ENCODE results near the gene SLC16A4. TPM values are rescaled to one million over a fixed set of nuclear protein-coding genes. Genes with fewer than 3 reads are reported as not detected.

SLC16A4 gene
- total RNA-seq, 1 experiment from 2014 or later: 31.0 TPM

DNA sequence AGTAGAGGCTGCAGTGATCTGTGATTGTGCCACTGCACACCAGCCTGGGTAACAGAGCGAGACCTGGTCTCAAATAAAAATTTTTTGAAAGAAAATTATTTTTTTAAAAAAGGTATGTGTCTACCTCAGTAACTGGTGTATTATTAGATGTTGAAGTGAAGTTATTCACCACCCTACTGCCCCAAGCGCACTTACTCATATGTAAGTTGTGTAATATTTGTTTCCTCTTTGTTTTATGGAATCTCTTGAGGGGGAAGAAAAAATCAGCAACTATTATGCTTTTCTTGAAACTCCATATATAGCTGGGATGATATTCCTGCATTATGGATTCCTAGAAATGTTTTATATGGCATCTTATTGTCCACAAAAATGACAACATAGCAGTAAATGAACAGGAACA lies 30.4 kb downstream of the SLC16A4 start:
- DNase-seq (ENCODE audit: low spot score): no peak

DNA sequence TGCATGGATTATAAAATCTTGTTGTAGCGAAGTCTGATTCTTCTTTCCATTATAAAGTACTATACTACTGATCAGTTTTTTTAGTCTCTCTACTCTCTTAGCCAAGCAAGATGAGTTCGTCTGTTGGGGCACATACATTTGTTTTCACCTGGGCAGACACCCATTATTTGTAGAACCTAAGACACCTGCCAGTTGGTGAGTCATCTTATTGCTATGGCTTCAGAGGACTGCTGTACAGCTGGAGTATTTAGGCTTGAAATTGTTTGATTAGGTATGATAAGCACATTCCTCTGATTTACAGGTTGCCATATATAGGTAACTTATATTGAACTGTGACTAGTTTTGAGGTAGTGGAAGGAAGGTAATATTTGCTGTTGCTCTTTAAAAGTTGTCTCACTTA lies 34.4 kb downstream of the SLC16A4 start:
- DNase-seq (ENCODE audit: low spot score): no peak

DNA sequence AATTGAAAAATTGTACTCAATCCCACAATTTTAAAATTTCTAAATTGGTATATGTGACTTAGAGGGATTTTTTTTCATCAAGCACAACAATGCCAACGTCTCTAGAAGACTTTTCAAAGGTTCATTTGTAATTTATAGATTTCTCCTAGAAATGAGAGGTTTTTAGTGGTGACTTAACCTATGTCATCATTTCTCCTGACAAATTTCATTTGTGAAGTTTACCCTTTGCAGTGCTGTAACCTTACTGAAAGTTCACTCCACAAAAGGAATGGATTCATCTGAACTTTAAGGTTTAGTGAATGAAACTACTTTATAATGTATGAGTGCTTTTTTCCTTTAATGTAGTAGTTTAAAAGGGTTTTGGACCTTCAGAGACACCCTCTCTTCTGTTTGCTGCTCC lies 35.5 kb downstream of the SLC16A4 start:
- DNase-seq (ENCODE audit: low spot score): no peak

DNA sequence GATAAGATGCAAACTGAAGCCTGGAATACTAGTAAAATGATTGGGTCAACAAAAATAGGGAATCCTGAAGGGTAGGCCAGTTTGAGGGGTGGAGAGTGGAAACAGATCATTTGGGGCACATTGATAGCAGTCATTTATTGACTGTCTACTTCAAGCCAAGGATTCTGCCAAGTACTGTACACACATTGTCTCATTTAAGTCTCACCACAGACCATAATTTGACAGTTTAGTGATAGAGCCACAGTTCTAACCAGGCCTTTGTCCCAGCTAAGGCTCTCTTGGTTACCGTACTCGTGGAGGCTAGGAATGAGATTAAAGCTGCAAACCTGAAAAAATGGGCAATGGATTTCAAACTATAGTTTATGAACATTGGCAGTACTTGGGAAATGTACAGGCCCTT lies 40.5 kb downstream of the SLC16A4 start:
- no peak for DNase-seq (ENCODE audit: low spot score)

DNA sequence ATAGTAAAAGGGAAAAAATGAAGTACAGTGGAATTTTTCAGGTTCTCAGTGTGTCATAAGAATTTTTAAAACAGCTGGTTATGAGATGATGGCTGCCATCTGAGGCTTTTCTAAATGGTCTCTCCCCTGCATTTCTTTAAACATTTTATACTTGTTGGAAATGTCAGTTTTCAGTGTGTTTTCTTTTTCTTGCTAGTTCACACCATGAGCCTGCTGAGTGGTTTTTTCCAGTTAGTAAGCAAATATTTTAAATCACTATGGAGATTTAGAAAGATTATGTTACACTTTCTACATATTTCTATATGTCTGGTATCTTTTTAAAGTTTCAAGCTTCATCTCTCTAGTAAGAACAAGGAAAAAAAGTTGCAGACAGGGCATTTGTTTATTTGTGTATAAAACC lies 42.1 kb downstream of the SLC16A4 start:
- no peak for DNase-seq (ENCODE audit: low spot score)

DNA sequence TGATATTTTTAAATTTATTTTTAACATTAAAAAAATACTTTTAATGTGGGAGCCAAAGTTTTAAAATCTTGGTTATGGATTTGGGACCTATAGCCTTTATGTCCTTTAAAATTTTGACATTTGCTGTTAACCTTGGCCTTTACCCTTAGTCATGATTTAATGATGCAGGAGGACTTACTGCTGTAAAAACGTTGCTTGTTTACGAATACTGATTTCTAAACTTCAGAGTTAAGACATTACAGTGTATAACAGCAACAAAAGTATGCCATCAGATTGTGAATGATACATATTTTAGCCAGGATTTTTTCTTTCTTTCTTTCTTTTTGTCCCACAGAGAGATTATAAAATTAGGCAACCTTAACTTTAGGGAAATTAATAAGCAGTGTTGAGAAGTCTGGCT lies 42.8 kb downstream of the SLC16A4 start:
- DNase-seq (ENCODE audit: low spot score): no peak

DNA sequence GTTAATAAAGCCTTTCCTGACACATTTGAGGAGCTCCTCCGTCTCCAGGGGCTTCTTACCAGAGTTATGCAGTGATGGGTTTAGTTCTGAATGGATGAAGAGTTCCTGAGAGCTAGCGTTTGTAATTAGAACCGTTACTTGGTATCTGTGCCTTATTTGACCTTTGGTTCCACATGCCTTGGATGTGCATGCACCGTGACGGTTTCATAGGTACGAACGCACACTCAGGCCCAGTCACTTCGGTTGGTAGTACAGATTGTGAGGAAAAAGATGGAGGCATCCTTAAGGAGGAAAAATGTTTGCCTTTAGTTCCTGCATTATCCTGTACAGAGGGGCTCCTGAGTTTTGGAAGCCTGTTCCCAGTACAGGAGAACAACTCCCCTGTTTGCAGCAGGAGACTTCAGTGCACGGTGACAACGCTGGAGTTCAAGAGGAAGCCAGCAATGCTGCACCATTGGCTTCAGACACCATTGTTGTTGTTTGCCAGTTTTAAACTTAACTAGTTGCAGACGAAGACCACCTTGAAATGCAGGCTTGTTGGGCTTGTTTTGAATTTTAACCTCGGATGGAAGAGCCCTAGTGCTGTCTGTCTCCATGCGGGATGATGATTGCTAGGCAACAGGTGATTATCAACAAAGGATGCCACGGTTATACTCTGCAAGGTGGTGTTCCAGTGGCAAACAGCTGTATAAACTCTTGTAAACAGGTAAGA lies 43.5 kb downstream of the SLC16A4 start:
- no peak for DNase-seq (ENCODE audit: low spot score)

DNA sequence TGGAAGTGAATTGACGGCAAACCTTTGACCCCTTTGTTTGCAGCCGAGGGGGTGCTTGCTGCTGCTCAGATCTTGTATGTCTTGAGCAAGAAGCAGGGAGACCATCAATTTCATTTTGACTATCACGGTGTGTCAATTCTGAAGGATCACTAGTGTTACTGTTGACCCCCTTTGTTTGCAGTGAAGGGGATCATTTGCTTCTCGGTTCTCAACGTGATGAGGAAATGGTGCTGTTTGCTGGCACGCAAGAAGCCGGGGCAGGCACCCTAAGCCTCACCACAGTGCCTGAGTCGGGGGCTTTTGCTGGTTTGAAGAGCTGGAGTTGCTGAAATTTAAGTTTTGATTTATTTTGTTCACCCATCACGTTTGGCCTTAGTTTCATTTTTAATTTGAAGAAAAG lies 44.1 kb downstream of the SLC16A4 start:
- DNase-seq (ENCODE audit: low spot score): no peak

DNA sequence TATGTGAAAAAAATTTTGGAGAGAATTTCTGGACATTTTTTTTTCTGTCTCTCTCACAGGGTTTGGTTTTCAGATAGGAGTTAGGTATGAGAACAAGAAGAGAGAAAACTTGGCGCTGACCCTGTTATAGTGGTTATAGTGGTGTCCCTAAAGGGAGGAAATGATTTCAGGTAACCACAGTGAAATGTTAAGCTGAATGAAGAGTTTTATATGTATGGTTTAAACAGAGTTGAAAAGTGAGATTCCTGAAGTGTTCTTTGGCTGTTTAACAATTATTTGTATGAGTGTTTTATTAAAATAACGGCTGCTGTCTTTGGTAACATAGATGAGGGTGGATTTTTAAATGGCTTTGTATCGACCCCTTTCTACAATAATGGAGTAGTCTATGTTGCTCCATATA lies 45.3 kb downstream of the SLC16A4 start:
- DNase-seq (ENCODE audit: low spot score): no peak

DNA sequence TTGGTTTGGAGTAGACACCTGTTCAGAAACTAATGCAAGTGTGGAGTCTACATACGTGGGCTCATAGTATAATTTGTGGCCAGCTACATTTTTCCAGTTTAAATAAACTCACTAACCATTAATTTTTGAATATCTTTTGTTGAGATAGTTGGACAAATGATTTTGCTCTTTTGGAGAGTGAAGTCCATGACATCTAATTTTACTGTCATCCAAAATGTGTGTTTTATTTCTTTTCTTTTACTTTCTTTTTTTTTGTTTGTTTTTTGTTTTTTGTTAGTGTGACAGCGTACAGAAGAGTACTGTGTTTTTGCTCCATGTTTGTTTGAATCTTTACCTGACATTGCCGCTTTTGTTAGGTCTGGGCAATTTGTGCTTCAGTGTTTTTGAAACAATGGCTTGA lies 46.7 kb downstream of the SLC16A4 start:
- no peak for DNase-seq (ENCODE audit: low spot score)

DNA sequence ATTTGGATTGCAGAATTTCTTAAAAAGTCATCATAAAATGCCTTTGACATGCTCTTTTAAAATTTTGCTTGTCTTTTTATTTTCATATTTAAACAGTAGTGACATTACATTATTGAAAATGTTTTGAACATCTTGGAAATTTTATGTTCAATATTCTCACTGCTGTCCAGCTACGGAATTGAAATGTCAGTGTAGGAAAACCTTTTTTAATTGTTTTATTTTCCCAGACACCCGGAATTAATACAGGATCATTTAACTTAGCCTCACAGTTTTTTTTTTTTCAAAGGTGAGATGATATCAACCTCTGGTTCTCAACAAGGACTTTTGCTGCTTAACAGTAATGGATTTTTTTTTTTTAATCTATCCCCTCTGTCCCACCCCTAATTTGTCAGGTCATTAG lies 47.6 kb downstream of the SLC16A4 start:
- DNase-seq (ENCODE audit: low spot score): no peak

DNA sequence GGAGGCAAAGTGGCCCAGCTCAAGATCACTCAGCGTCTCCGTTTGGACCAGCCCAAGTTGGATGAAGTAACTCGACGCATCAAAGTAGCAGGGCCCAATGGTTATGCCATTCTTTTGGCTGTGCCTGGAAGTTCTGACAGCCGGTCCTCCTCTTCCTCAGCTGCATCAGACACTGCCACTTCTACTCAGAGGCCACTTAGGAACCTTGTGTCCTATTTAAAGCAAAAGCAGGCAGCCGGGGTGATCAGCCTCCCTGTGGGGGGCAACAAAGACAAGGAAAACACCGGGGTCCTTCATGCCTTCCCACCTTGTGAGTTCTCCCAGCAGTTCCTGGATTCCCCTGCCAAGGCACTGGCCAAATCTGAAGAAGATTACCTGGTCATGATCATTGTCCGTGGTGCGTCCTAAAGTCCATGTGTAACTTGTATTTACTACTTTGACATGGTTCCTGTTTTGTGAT lies 48.9 kb downstream of the SLC16A4 start:
- no peak for DNase-seq (ENCODE audit: low spot score)

DNA sequence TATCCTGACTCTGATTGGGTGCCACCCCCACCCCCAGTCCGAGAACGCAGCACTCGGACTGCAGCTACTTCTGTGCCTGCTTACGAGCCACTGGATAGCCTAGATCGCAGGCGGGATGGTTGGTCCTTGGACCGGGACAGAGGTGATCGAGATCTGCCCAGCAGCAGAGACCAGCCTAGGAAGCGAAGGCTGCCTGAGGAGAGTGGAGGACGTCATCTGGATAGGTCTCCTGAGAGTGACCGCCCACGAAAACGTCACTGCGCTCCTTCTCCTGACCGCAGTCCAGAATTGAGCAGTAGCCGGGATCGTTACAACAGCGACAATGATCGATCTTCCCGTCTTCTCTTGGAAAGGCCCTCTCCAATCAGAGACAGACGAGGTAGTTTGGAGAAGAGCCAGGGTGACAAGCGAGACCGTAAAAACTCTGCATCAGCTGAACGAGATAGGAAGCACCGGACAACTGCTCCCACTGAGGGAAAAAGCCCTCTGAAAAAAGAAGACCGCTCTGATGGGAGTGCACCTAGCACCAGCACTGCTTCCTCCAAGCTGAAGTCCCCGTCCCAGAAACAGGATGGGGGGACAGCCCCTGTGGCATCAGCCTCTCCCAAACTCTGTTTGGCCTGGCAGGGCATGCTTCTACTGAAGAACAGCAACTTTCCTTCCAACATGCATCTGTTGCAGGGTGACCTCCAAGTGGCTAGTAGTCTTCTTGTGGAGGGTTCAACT lies 49.5 kb downstream of the SLC16A4 start:
- no peak for DNase-seq (ENCODE audit: low spot score)

DNA sequence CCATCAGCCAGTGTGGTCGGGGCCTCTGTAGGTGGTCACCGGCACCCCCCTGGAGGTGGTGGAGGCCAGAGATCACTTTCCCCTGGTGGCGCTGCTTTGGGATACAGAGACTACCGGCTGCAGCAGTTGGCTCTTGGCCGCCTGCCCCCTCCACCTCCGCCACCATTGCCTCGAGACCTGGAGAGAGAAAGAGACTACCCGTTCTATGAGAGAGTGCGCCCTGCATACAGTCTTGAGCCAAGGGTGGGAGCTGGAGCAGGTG lies 50.7 kb downstream of the SLC16A4 start:
- no peak for DNase-seq (ENCODE audit: low spot score)

DNA sequence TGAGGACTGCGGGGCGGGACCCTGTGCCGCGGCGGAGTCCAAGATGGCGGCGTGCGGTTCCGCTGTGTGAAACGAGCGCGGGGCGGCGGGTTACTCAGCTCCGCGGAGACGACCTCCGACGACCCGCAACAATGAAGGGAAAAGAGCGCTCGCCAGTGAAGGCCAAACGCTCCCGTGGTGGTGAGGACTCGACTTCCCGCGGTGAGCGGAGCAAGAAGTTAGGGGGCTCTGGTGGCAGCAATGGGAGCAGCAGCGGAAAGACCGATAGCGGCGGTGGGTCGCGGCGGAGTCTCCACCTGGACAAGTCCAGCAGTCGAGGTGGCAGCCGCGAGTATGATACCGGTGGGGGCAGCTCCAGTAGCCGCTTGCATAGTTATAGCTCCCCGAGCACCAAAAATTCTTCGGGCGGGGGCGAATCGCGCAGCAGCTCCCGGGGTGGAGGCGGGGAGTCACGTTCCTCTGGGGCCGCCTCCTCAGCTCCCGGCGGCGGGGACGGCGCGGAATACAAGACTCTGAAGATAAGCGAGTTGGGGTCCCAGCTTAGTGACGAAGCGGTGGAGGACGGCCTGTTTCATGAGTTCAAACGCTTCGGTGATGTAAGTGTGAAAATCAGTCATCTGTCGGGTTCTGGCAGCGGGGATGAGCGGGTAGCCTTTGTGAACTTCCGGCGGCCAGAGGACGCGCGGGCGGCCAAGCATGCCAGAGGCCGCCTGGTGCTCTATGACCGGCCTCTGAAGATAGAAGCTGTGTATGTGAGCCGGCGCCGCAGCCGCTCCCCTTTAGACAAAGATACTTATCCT lies 51.2 kb downstream of the SLC16A4 start:
- DNase-seq (ENCODE audit: low spot score): no peak

DNA sequence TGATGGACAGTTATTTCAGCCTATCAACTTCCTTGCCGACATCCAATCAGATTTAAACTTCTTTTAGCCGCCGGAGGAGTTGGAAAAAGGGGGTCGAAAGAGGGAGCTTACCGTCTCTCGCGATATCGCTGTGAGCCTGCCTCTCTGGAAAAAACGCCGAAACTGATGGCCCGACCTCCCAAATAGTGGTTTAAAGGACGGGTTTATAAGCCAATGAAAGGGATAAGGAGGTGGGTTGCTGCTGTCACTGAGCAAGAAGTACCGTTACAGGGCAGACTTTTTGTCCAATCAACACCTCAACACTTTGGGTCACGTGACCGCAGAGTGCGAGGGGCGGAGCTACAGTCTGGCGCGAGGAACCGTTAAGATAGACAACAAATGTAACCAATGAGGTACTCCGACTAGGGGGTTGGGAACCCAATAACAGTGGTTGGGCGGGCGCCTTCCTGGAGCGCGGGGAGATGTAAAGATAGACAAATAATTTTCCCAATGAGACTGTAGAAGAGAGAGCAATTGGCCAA lies 51.9 kb downstream of the SLC16A4 start, which contains the start of gene RBM15:
RBM15 (plus strand) TSS at position 492 of the 521 bp plus-strand sequence; CDS start at position 521, 29 bp downstream.
- peak; percentile 99 for DNase-seq (ENCODE audit: low spot score)

DNA sequence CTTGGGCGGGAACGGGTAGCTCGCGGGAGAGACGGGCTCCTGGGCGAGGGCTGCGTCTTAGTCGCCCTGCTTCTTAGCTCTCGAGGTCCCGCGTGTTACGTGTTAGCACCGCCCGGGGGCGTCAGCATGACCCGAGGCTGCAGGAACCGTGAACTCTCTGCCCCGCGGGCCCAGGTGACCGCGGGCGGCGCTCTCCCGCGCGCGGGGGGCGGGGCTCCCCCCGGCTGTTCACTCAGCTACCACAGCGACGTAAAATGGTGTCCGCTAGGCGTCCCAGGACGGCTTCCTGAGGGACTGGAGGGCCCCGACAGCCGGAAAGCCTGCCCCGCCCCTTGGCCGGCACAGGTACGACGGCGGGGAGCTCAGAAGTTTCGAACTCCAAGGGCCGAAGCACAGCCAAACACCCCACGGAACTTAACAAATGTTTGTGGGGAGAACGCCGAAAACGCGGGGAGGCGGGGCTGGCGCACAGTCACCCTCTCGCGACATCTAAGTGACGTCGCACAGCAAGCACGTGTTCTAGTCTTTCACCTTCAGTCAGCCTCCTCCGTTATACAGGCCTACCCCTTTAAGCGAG lies 52.4 kb downstream of the SLC16A4 start:
- no peak for DNase-seq (ENCODE audit: low spot score)

DNA sequence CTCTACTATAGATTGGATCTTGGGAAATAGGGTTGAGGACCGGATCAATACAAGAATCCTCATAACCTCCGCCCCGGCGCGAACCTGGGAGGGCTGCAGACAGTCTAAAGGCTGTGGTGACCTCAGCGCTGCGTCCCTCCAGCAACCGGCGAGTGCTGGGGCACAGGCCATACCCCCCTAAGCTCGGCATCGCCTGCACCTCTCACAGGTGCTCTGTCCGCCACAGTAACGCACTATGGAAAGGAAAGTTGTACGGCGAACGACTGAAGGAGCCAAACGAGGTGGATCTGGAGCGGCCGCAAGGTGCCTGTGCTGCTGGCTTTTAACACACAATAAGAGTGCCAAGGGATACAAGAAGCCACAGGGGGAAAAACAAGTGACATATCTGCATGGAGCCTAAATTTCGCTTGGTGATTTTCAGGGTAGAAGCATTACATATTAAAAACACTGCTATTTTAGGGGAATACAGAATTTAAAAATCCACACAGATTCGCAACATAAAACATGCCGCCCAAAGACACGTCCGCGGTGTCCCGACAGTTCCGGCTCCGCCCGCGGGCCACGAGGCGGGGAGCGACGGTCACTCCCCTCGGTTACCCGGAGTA lies 53.0 kb downstream of the SLC16A4 start:
- DNase-seq (ENCODE audit: low spot score): peak; percentile 8

DNA sequence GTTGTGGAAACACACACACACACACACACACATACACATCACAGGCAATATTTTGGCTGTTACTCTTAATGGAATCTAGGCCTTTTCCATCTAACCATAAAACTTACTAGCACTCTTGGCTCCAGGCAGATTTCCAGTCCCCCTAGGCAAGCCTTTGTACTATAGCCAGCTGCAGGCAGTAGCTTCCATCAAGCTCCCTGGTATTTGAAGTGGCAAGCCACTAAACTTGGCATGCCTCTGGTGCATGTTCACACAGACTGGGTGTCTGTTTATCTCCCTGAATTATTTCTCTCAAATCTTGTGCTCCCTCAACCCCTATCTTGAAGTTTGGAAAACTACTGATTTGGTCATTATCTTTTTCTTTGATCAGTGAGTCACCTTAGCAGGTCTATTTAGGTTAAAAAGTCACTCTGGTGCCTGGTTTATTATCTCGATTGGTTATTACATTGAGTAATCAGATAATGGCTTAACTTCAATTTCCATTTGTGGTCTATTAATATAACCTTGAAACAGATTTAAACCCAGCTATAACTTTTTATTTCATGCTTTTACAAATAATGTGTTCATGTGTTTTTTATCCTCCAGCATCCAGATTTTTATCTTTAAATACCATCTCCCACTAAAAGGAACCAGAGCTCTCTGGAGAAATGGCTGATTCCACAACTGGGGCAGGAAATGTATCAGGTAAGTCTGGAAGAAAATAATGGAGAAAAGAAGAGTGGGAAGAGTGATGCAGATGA lies 54.4 kb downstream of the SLC16A4 start:
- peak; percentile 32 for DNase-seq (ENCODE audit: low spot score)

DNA sequence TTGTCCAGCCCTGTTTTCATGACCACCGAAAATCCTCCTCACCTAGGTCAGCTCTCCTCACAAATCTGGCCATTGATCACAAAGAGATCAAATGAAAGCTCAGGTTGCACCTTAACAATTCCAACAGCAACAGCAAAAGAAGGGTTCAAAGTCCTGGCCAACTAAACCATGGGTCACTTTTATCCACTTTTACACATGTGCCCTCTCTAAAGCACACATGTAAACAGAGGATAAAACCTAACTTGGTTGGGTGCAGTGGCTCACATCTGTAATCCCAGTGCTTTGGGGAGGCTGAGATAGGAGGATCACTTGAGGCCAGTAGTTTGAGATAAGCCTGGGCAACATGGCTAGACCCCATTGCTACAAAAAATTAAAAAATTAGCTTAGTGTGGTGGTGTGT lies 55.6 kb downstream of the SLC16A4 start:
- DNase-seq (ENCODE audit: low spot score): no peak

DNA sequence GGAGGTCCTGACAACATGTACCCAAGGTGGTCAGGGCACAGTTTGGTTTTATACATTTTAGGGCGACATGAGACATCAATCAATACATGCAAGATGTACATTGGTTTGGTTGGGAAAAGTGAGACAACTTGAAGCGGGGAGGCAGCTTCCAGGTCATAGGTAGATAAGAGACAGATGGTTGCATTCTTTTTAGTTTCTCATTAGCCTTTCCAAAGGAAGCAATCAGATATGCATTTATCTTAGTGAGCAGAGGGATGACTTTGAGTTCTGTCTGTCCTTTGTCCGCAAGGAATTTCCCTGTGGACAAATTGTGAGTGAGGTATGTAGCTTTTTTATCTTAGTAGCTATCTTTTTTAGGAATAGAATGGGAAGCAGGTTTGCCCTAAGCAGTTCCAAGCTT lies 62.1 kb downstream of the SLC16A4 start:
- DNase-seq (ENCODE audit: low spot score): no peak
